Measurements from ENCODE around the gene SH3BGRL3.

- TF ChIP-seq CTCF (IDR thresholded peaks at IDR 0.05) (no peak), POLR2A (IDR thresholded peaks at IDR 0.05) (no peak), POLR2AphosphoS5 (IDR thresholded peaks at IDR 0.05) (no peak)
Measured at GRCh38 chr1:26280333-26281042, 602 bp downstream of the SH3BGRL3 start.
